ENCODE data around the gene IL13.

DNA sequence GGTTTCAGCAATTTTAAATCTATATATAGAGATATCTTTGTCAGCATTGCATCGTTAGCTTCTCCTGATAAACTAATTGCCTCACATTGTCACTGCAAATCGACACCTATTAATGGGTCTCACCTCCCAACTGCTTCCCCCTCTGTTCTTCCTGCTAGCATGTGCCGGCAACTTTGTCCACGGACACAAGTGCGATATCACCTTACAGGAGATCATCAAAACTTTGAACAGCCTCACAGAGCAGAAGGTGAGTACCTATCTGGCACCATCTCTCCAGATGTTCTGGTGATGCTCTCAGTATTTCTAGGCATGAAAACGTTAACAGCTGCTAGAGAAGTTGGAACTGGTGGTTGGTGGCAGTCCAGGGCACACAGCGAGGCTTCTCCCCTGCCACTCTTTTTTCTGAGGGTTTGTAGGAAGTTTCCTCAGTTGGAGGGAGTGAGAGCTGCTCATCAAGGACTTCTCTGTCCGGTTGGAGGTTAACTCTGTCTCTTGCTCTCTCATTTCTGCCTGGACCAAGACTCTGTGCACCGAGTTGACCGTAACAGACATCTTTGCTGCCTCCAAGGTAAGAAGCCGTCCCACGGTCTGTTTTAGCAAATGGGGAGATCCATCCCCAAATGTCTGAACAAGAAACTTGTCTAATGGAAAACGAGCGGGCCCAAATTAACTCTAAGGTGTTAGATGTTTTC is 16.1 kb downstream of the IL13 start, which contains the start of gene IL4:
- TF ChIP-seq, protein P1, sequence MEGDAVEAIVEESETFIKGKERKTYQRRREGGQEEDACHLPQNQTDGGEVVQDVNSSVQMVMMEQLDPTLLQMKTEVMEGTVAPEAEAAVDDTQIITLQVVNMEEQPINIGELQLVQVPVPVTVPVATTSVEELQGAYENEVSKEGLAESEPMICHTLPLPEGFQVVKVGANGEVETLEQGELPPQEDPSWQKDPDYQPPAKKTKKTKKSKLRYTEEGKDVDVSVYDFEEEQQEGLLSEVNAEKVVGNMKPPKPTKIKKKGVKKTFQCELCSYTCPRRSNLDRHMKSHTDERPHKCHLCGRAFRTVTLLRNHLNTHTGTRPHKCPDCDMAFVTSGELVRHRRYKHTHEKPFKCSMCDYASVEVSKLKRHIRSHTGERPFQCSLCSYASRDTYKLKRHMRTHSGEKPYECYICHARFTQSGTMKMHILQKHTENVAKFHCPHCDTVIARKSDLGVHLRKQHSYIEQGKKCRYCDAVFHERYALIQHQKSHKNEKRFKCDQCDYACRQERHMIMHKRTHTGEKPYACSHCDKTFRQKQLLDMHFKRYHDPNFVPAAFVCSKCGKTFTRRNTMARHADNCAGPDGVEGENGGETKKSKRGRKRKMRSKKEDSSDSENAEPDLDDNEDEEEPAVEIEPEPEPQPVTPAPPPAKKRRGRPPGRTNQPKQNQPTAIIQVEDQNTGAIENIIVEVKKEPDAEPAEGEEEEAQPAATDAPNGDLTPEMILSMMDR (optimal IDR thresholded peaks at IDR 0.05 in 1 of 3, IDR thresholded peaks at IDR 0.05 in 1 of 3, conservative IDR thresholded peaks at IDR 0.05 in 1 of 3; ENCODE audit: extremely low read depth in 1 of 3, insufficient read depth in 2 of 3, low read length in 3 of 3), result no peak
- no peak for TF ChIP-seq EZH2 (IDR thresholded peaks at IDR 0.05; ENCODE audit: low read length)

All from keratinocyte (primary cell).